Cardiac muscle cell (in vitro differentiated cells and primary cell): ENCODE data around the gene FEZ2. TPM values are rescaled to one million over a fixed set of nuclear protein-coding genes. Genes with fewer than 3 reads are reported as not detected.
A peak's percentile ranks its signal among the peaks of the same experiment; 100 is the strongest.

Source experiments
- DNase-seq, 2 donors: peaks; one replicate each; pipeline versions ENCODE4 v3.0.0 to v3.0.0-alpha.2; 2010 to 2017; ENCODE audit warnings: low read depth in 1 of 2, low spot score in 1 of 2
- H3K27ac ChIP-seq: fragments of 200-600 bp; sonication (generic); 2 replicates; pipeline ENCODE4 v1.5.1; 2016
- H3K27me3 ChIP-seq: fragments of 200-600 bp; sonication (generic); 2 replicates; pipeline ENCODE4 v1.6.0; 2016; ENCODE audit warnings: control low read depth
- H3K36me3 ChIP-seq: fragments of 200-600 bp; sonication (generic); 2 replicates; pipeline ENCODE4 v1.5.1; 2016; ENCODE audit warnings: control low read depth
- H3K4me1 ChIP-seq: fragments of 200-600 bp; sonication (generic); 2 replicates; pipeline ENCODE4 v1.8.1; 2017; ENCODE audit warnings: low read depth, mild to moderate bottlenecking, mixed run types
- H3K4me3 ChIP-seq: fragments of 200-600 bp; sonication (generic); 2 replicates; pipeline ENCODE4 v1.5.1; 2016; ENCODE audit warnings: mild to moderate bottlenecking
- H3K9me3 ChIP-seq: fragments of 200-600 bp; sonication (generic); 2 replicates; pipeline ENCODE4 v1.5.1; 2017; ENCODE audit warnings: low read depth, mild to moderate bottlenecking, control low read depth
- CTCF ChIP-seq: IDR thresholded peaks from 2 replicates; pipeline ENCODE4 v1.5.1; 2012; ENCODE audit warnings: low read depth, mild to moderate bottlenecking, low read length
- polyA plus RNA-seq: library from polyadenylated mRNA; unstranded; fragments of >200 nt; fragmentation: Nextera tagmentation; extraction: Ambion mirVana; gene quantifications from 2 replicates; pipeline ENCODE4 v1.2.1, GENCODE V29; 2016
- total RNA-seq: library from RNA; depleted of rRNA; stranded (reverse); fragments of >200 nt; gene quantifications from 2 replicates; pipeline ENCODE4 v1.2.3, GENCODE V29; 2016

The FEZ2 gene
- total and polyA plus RNA-seq, 2 experiments from 2014 or later, result 10.8 to 17.3 TPM

- Histone ChIP-seq H3K27me3 (no peaks in the 10 kb centered on the region), H3K27ac (no peak overlapping the region), H3K4me1 (peaks cover 22% of the 10 kb centered on the region), H3K36me3 (no peaks in the 10 kb centered on the region), H3K9me3 (no peaks in the 10 kb centered on the region), H3K4me3 (no peak overlapping the region)
- TF ChIP-seq CTCF, result no peak
- DNase-seq, result no peak
These were observed 58.3 kb downstream of the FEZ2 start for GRCh38 chr2:36539631-36540030.

GRCh38 chr2:36538335-36538734, 59.6 kb downstream of the FEZ2 start:
- H3K4me3 ChIP-seq, result no peak overlapping the region
- H3K36me3 ChIP-seq, result no peaks in the 10 kb centered on the region
- H3K9me3 ChIP-seq, result no peaks in the 10 kb centered on the region
- no peak for TF ChIP-seq CTCF
- peaks cover 22% of the 10 kb centered on the region for H3K4me1 ChIP-seq
- H3K27me3 ChIP-seq, result no peaks in the 10 kb centered on the region
- no peak overlapping the region for H3K27ac ChIP-seq
- peak; percentile 31 to 93 for DNase-seq

GRCh38 chr2:36536776-36537175, 61.2 kb downstream of the FEZ2 start:
- no peak overlapping the region for H3K4me3 ChIP-seq
- DNase-seq, result no peak
- H3K4me1 ChIP-seq, result peaks cover 12% of the 10 kb centered on the region
- no peak overlapping the region for H3K27ac ChIP-seq
- H3K27me3 ChIP-seq, result no peaks in the 10 kb centered on the region
- no peaks in the 10 kb centered on the region for H3K36me3 ChIP-seq
- H3K9me3 ChIP-seq, result no peaks in the 10 kb centered on the region
- no peak for TF ChIP-seq CTCF

GRCh38 chr2:36535099-36535498, 62.9 kb downstream of the FEZ2 start:
- no peaks in the 10 kb centered on the region for H3K27me3 ChIP-seq
- H3K4me1 ChIP-seq, result peaks cover 11% of the 10 kb centered on the region
- H3K9me3 ChIP-seq, result no peaks in the 10 kb centered on the region
- DNase-seq, result no peak
- H3K4me3 ChIP-seq, result no peak overlapping the region
- no peak overlapping the region for H3K27ac ChIP-seq
- TF ChIP-seq CTCF, result no peak
- no peaks in the 10 kb centered on the region for H3K36me3 ChIP-seq

- no peak for DNase-seq
- Histone ChIP-seq H3K4me3 (no peak overlapping the region), H3K27ac (no peak overlapping the region), H3K9me3 (no peaks in the 10 kb centered on the region), H3K4me1 (peaks cover 11% of the 10 kb centered on the region), H3K36me3 (no peaks in the 10 kb centered on the region), H3K27me3 (no peaks in the 10 kb centered on the region)
- no peak for TF ChIP-seq CTCF
These were observed 63.6 kb downstream of the FEZ2 start for GRCh38 chr2:36534275-36534799.

GRCh38 chr2:36530983-36531354, 67.0 kb downstream of the FEZ2 start:
- H3K27me3 ChIP-seq, result no peaks in the 10 kb centered on the region
- no peaks in the 10 kb centered on the region for H3K9me3 ChIP-seq
- peaks cover 8% of the 10 kb centered on the region for H3K4me1 ChIP-seq
- peak in 1 of 2 donors; percentile 94 for DNase-seq
- H3K4me3 ChIP-seq, result no peak overlapping the region
- no peak overlapping the region for H3K27ac ChIP-seq
- peak; percentile 51 for TF ChIP-seq CTCF
- H3K36me3 ChIP-seq, result no peaks in the 10 kb centered on the region
